Stimulated activated CD4-positive, alpha-beta T cell treated with anti-CD3 and anti-CD28 coated beads, TNF-alpha, amount 100 ng/mL, for 4 hours (primary cell): Measurements from ENCODE around the gene NUDT12.

Experiments used
- DNase-seq, 3 experiments: peaks; one replicate each; pipeline ENCODE4 v3.0.0-alpha.2; 2020; ENCODE audit warnings: low read depth in 3 of 3

Gene NUDT12

DNA sequence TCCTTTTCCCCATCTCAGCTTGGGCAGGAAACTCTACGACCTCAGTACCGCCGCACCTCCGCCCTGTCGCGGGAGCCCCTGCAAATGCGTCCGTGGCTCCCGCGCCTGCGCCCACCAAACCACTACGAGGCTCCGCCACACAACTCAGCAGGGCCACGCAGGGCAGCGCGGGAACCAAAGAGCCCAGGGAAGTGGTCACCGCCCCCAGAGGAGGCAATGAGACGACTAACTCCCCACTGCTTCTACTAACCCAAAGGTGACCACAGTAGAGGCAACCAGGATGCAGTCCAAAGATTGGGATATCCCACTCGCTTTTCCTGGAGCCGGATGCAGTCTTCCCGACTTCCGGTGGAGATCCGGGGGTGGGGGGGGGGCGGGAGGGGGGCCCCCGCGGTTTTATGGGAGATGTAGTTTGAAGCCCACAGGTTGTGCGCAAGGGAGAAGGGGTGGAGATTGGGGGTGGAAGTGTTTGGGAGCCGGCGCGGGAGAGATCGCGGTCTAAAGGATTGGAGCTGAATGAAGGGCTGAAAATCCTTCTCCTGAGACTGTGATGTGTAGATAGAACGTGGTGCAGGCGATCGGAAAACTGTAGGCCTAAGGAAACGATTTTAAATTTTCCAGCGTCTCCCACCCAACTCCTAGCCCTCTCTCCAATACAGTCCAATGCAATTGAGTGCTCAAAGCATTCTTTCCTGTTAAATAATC lies at the start of gene NUDT12:
TSS of gene NUDT12 (minus strand) at position 337 of the 705 bp plus-strand sequence. CDS start 2,541 bp downstream, outside the sequence.
- DNase-seq = peak; percentile 13 to 17 (median 17)

DNA sequence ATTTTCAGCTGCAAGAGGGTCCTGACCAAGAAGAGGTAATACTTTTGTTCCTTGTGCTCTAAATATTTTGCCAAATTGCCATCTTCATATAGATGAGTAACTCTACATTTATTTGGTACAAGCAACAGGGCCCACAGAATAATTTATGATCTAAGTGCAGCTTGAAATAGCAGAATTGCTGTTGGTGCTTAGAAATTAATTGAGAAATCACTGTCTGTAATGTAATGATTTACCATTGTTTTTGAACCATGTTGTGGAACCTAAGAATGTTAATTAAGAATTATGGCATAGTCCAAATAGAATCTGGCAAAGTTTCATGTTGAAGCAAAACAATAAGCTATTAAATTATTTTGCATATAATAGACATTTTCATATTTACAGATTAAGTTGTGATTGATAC lies 44.8 kb upstream of the NUDT12 start:
- DNase-seq = no peak

DNA sequence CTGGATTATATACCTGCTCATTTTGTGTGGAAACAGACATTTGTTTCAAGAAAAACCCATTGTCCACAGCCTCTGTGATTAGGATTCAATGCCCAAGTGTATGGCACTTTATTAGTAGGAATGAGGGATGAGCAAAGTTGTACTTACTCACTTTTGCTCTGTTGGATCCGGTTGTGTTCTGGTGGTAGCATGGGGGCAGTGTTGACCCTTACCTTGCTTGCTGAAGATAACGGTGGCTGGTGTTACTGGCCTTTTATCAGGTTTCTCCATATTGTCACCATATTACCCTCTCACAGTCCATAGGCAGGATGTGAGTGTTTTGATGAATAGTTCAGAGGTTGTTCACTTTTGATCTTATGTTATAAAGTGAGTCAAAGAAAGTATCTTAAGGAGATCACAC lies 42.7 kb upstream of the NUDT12 start:
- DNase-seq = no peak

DNA sequence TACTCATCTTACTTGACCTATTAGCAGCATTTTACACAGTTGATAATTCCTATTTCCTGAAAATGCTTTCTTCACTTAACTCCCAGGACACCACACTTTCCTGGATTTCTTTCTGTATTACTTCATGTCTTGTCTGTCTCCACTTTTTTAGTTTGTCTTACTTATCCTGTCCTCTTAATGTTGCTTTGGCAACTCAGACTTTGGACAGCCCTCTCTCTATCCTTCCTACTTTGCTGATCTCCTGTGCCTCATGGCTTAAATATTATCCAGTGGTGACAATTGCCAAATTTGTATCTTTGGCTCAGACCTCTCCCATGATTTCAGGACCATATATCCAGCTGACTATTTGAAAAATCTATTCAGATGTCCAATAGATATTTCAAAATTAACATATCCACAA lies 39.8 kb upstream of the NUDT12 start:
- no peak for DNase-seq

DNA sequence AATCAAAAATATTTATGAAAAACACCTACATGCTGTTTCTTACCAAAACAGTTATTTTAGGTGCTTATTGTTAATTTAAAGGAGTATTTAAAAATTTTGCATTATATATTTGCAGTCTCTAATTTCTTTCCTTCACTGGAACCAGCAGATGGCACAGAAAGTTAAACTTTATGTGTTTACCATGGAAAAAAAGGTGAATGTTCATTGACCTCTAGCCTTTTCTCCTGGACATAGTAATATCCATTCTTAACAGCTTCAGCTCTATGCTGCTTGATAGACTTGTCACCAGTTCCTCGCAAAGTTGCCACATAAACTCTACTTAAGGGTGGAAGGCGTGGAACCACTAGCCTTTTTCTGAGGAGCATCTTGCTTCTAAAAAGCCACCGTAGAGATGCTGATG lies 38.7 kb upstream of the NUDT12 start:
- no peak for DNase-seq

DNA sequence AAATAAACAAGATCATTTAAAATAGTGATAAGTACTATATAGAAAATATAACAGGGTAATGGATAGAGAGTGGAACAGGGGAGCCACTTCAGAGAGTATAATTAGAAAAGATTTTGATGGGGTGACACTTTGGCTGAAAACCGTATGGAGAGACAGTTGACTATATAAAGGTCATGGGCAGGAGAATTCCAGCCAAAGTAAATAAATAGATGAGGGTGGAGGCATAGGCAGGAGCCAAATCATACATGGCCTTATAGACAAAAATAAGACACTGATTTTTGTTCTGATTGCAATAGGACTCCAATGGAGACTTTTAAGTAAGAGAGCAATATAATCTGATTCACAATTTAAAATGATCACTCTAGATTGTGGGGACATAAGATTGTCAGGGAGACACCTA lies 37.5 kb upstream of the NUDT12 start:
- DNase-seq = no peak

DNA sequence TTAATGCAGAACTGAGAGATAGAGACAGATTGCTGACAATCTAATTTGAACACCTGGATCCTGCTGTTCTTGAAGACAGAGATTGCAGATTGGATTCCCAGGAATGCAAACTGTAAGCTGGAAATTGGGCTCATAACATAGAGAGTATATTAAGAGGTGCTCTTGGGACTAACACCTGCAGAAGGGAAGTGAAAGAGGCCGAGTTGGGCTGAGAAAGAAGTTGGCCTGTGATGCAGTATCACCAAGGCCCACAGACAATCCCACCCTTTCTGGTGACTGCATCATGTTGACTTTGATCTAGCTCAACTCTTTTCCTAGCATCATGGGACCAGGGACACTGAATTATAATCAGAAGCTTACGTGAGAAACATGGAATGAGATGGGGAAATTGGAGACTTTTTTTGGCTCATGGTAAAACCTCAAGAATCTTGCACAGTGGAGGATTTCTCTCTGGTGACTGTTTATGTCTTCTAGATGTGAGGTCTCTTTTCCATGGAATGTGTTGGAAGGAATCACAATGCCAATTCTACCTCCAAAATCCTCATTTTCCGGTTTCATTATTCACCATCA lies 36.5 kb upstream of the NUDT12 start:
- no peak for DNase-seq

DNA sequence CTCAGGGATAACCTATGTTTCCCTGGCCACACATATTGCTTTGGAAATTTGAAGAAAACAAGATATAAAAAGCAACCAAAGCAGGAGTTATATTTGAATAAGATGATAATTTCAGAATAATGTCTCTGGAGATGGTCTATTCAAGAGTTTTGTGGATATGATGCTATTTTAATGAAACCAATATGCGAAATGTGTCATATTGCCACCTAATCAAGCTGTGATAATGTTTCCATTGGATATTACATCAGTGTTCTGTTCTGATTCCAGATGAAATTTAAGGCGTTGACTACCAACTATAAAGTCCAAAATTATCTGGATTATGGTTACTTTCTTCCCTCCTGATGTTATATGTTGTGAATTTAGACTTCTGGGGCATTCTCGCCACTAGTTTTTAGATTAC lies 27.6 kb upstream of the NUDT12 start:
- DNase-seq = no peak

DNA sequence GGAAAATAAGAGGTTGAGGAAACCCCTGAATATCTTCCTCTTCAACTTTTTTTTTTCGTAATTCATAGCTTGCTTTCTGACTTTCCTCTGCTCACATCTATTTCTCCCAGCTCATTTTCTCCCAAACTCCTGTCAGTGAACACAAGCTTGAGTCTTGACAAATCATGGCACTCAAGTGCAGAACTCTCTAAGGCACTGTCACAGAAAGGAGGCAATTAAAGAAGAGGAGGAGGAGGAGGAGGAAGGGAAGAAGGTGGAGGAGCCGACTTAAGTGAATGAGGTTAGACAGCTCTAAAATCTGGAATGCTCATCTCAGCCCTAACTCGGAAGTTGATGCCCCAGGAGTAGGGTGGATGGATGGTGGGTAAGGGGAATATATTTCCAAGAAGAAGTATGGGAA lies 27.2 kb upstream of the NUDT12 start:
- no peak for DNase-seq

DNA sequence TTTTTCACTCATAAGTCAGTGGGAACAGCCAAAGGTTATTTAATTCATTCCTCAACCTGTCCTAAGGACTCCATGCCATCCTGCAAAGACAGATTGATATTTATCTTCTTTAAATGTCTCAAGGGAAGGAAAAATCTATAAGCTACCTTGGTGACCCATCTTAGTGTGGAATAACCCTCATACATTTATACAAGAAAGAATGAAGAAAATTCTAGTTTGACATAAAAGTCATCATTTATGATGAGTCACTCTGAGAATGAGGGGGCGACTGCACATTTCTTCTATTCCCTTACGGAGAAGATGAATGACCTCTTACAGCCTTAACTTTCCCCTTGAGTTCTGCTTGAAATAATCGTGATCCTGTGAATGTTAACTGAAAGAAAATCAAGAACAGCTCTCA lies 26.8 kb upstream of the NUDT12 start:
- no peak for DNase-seq

DNA sequence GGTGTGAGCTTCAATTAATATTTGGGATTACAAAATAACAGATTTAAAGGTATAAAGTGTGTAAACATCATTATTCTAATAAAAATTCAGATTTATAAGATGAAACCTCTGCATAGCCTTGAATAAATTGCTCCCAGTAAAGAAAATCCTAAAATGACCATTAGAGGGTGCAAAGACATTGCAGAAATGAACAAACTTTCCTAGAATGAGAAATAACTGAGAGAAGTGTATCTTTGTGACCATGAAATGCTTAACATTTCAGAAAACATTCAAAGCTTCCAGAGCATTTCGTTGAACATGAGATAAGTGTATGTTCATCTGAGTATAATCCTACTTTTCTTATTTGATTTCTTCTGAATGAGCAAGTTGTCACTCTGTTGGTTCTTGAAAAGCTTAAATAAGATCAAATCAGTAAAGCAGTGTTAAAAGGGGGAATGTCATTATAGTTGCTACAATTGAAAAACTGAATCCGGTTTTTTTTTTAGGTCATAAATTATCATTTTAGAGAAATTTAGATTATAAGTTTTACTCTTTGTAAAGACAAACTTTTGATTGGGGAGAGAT lies 24.7 kb upstream of the NUDT12 start:
- no peak for DNase-seq

DNA sequence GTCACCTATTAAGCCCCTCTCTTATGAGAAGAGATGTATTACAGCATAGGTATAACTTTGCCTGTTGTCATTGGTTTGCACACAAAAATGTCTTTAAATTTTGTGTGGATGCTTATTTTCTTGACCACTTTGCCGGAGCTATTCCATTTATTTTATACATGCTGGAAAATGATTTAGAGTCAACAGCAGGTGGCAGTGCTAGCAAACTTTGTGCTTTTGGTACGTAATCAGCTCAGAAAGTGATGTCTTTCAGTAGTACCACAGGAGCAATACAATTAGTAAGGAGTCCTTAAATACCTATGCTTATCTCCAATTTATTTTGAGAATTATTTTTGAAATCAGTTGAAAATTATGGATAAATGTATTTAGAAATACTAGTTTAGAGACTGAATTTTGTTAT lies 19.8 kb upstream of the NUDT12 start:
- DNase-seq = no peak

DNA sequence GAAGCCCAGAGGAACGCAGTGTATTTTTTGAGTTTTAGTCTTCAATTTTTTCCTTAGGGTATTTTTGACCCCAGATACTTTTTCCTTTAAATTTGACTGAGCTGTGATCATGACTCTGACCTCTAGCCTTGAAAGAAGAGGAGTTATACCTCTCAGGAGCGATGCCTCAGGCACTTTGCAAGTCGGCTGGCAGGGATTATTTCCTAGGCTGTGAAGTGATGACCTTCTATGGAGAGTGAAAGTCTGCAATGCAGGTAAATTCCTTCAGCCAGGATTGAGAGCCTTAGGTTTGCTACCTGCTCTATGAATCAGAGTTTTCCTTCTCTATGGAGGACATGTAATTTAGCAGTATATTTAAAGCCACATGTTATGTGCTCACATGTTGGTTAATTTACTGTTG lies 10.8 kb upstream of the NUDT12 start:
- no peak for DNase-seq

DNA sequence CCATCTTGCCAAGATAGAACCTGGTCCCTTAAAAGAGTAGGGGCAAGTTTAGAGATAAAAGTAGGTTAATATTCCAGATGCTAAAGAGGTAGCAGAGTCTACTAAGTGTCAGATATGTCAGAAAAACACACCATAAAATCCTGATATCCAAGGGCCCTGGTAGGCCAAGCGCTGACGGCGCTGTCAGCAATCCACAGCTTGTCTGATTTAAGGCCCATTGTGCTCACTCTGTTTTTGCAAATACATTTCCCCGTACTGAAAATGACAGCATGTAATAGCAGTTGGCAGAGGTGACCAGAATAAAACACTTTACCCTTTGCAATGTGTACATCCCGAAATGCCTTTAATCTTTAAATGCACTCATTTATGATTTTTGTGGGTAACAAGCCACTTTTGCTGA lies 9.9 kb upstream of the NUDT12 start:
- no peak for DNase-seq

DNA sequence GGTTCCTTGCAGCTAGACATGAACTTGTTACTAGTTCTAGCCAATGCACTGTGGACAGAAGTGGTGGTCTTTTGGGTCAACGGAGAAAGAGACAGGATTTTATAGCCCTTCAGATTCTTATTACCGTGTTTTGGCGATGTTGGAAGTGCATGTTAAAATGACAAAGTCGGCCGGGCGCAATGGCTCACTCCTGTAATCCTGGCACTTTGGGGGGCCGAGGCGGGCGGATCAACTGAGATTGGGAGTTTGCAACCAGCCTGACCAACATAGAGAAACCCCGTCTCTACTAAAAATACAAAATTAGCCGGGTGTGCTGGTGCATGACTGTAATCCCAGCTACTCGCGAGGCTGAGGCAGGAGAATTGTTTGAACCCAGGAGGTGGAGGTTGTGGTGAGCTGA lies 9.1 kb upstream of the NUDT12 start:
- no peak for DNase-seq

DNA sequence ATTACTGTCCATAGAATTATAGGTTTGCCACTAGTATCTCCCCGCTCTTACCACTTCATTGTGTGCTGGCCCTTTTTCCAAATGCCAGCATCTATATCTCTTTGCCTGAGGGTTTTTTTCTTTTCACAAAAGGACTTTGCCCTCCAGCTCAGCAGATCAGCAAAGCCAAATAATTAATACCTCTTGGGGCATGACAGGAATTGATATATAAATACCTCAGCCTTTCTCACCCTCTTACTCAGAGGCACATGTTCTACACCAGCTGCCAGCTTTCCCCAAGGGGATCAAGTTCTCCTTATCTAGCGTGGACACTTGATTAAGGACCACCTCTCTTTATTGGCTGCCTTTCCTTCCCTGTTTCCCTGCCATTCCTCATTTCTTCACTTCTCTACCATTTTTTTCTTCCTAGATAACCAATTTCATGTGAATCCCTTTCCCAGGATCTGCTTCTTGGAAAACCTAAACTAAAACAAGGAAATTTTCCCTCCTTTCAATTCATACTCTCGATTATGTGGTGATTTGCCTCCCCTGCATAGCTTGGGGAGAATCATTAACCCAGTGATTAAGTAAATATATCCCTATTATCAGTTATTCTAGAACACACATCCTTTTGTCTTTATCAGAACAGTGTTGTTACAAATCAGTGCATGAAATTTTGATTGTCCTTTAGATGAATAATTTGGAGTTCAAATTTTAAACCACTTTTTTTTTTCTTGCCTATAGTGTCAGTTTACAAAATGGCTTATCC lies 6.9 kb upstream of the NUDT12 start:
- no peak for DNase-seq

DNA sequence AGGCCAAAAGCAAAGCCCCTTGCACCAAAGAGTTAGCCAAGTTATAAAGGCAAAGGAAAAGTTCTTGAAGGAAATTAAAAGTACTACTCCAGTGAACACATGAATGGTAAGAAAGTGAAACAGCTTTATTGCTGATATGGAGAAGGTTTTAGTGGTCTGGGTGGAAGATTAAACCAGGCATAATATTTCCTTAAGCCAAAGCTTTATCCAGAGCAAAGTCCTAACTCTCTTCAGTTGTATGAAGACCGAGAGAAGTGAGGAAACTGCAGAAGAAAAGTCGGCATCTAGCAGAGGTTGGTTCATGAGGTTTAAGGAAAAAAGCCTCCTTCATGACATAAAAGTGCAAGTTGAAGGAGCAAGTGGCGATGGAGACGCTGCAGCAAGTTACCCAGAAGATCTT lies 3.1 kb upstream of the NUDT12 start:
- DNase-seq = no peak

DNA sequence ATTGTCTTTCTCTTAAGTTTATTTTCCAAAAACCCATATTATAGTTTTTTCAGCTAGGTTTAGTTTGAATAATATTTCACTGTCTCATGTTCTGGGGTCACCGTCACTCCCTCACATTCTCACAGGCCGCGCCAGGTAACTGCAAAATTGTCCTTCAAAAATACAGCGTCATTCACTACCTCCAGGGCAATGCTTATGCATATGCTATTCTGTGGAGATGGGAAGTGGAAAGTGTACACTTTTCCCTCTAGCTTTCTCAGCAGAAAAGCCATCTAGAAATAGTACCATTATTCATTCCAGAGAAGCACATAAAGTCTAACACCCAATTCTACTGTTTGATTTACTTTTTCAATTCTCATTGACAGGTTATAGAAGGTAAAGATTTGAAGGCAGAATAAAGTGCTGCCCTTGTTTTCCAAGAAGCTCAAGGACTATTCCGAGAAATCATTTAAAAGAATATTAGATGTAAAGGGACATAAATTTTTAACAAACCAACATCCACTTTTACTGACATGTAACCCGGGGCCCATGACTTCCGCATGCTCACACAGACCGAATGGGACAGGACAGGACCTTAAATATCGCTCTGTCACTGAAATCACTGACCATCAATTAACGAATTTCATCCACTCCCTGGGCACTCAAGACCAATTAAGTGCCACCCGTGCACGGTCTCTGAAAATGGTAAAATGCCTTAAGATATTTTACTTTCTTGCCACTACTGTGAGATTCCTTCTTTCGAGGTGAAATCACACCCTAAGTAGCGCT lies 720 bp downstream of the NUDT12 start:
- DNase-seq = no peak

DNA sequence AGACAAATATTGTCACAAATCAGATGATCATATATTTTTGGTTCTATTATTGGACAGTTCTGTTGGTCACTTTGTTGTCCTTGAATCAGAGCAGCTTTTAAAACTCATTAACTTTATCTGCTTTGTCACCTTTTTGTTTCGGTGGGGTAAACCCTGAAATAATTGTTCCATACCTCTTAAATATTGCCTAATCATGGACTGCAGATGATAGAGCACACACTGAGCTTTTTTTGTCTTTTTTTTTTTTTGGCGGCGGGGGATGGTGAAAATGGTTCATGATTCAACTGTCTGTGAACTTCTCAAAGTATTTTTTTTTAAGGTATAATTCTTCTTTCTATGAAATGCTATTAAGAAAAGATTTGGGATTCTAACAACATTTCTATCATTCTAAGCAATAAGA lies 1.8 kb downstream of the NUDT12 start:
- no peak for DNase-seq

DNA sequence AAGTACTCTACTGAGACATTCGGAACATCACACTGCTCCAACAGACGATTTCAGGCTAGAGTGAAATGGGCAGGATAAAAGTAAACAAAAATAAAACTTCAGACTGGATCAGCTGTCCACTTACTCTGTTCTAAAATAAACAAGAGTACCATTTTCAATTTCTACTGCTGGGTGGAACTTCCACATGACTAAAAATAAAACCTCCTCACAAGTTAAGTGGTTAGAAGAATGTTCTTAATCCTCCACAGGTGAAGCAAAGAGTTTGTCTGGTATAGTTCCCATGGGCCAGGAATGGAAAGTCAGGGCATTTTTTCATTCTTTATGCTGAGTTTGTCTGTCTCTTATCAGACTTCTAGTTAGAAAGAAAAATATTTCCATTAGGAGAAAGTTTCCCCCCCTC lies 15.7 kb downstream of the NUDT12 start:
- no peak for DNase-seq

DNA sequence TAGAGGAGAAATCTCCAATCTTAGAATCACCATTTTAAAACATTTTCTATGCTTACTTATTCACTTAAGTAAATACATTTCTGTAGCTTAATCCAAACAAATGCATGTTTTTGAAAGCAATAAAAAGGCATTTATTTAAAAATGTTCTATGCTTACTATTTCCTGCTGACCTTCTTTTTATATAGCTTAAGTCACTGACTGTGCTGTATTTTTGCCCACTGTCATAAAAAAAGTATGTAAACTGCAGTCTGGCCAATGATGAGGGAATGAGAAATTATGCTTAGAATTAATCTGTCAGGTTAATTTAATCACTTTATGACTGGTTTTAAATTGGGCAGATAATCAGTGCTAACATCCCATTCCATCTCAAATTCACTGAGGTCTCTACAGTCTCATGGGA lies 20.1 kb downstream of the NUDT12 start:
- DNase-seq = no peak

DNA sequence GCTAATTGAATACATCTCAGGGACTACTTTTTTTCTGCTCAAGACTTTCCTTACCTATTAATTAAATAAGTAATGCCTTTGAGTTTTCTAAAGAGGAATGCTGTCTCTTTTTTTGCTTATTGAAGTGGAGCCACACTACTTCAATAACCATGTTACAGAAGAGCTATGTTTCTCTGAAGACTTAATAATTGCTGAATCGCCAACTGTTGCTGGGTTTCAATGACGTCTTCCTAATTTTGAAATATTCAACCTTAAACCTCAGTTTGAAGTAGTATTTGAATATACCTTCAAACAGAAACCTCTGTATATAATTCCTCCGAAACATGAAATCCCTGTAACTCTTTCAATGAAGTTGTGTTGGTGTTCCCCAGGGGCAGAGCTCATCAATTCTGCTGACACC lies 21.0 kb downstream of the NUDT12 start:
- DNase-seq = no peak
